Liver (tissue), 9 donors: Measurements from ENCODE around the gene MED16. TPM values are rescaled to one million over a fixed set of nuclear protein-coding genes. Genes with fewer than 3 reads are reported as not detected.

Source experiments
- DNase-seq: peaks from one replicate; pipeline ENCODE4 v3.0.0-alpha.2; 2017; ENCODE audit warnings: low spot score
- H3K27ac ChIP-seq, 2 donors: one replicate each; pipeline ENCODE4 v1.7.0; 2013; ENCODE audit warnings: inconsistent platforms in 2 of 2, low read length in 2 of 2, control low read depth in 1 of 2, low read depth in 1 of 2, mild to moderate bottlenecking in 1 of 2
- H3K27me3 ChIP-seq, 4 donors: one replicate each; pipeline versions ENCODE4 v1.6.1 to v1.7.0; 2013; ENCODE audit warnings: low read length in 3 of 4, inconsistent platforms in 1 of 4, mild to moderate bottlenecking in 1 of 4, moderate library complexity in 1 of 4; ENCODE audit not compliant: control insufficient read depth in 4 of 4, insufficient read depth in 4 of 4
- H3K36me3 ChIP-seq, 4 donors: one replicate each; pipeline versions ENCODE4 v1.6.1 to v1.7.0; 2013; ENCODE audit warnings: low read length in 3 of 4, mild to moderate bottlenecking in 3 of 4, low read depth in 1 of 4, moderate library complexity in 1 of 4; ENCODE audit not compliant: control insufficient read depth in 4 of 4, insufficient read depth in 3 of 4
- H3K4me1 ChIP-seq, 4 donors: one replicate each; pipeline versions ENCODE4 v1.6.1 to v1.7.0; 2013; ENCODE audit warnings: low read length in 3 of 4, mild to moderate bottlenecking in 3 of 4, moderate library complexity in 1 of 4; ENCODE audit not compliant: control insufficient read depth in 4 of 4, insufficient read depth in 4 of 4
- H3K4me3 ChIP-seq, 3 donors: one replicate each; pipeline versions ENCODE4 v1.6.1 to v1.7.0; 2013; ENCODE audit warnings: low read length in 3 of 3, control low read depth in 1 of 3, low read depth in 1 of 3, mild to moderate bottlenecking in 1 of 3
- H3K9ac ChIP-seq, 2 donors: one replicate each; pipeline ENCODE4 v1.7.0; 2013; ENCODE audit warnings: low read length in 2 of 2, mild to moderate bottlenecking in 2 of 2, moderate library complexity in 2 of 2, control low read depth in 1 of 2, low read depth in 1 of 2
- H3K9me3 ChIP-seq, 4 donors: one replicate each; pipeline versions ENCODE4 v1.6.1 to v1.7.0; 2013; ENCODE audit warnings: low read length in 3 of 4; ENCODE audit not compliant: control insufficient read depth in 4 of 4
- ATF3 ChIP-seq: IDR thresholded peaks from 2 replicates; pipeline ENCODE4 v1.6.1; 2016; ENCODE audit warnings: antibody characterized with exemption
- EGR1 ChIP-seq, 2 donors: IDR thresholded peaks; 2 replicates each; pipeline ENCODE4 v1.6.1; 2016 to 2018; ENCODE audit warnings: antibody characterized with exemption in 2 of 2, low read depth in 2 of 2
- FOXA1 ChIP-seq: IDR thresholded peaks from 2 replicates; pipeline ENCODE4 v1.6.1; 2016; ENCODE audit warnings: antibody characterized with exemption
- FOXA2 ChIP-seq: IDR thresholded peaks from 2 replicates; pipeline ENCODE4 v1.6.1; 2016; ENCODE audit warnings: antibody characterized with exemption
- GABPA ChIP-seq, 2 donors: IDR thresholded peaks in 1 of 2; conservative IDR thresholded peaks in 1 of 2; 2 replicates each; pipeline ENCODE4 v1.6.1; 2016; ENCODE audit warnings: antibody characterized with exemption in 2 of 2, mild to moderate bottlenecking in 1 of 2, moderate library complexity in 1 of 2
- HNF4A ChIP-seq, 2 donors: conservative IDR thresholded peaks; 2 replicates each; pipeline ENCODE4 v1.6.1; 2016; ENCODE audit warnings: antibody characterized with exemption in 2 of 2, mild to moderate bottlenecking in 2 of 2
- HNF4G ChIP-seq: IDR thresholded peaks from 2 replicates; pipeline ENCODE4 v1.6.1; 2016; ENCODE audit warnings: antibody characterized with exemption
- JUND ChIP-seq, 2 donors: IDR thresholded peaks; 2 replicates each; pipeline ENCODE4 v1.6.1; 2016; ENCODE audit warnings: antibody characterized with exemption in 2 of 2
- MAX ChIP-seq: IDR thresholded peaks from 2 replicates; pipeline ENCODE4 v1.6.1; 2016; ENCODE audit warnings: antibody characterized with exemption
- NR2F2 ChIP-seq: IDR thresholded peaks from 2 replicates; pipeline ENCODE4 v1.6.1; 2016; ENCODE audit warnings: antibody characterized with exemption
- RAD21 ChIP-seq, 2 donors: IDR thresholded peaks; 2 replicates each; pipeline ENCODE4 v1.6.1; 2016; ENCODE audit warnings: antibody characterized with exemption in 2 of 2, mild to moderate bottlenecking in 2 of 2
- RXRA ChIP-seq, 2 donors: IDR thresholded peaks; 2 replicates each; pipeline ENCODE4 v1.6.1; 2017 to 2018; ENCODE audit warnings: antibody characterized with exemption in 2 of 2, mild to moderate bottlenecking in 1 of 2
- SP1 ChIP-seq: IDR thresholded peaks from 2 replicates; pipeline ENCODE4 v1.6.1; 2018; ENCODE audit warnings: antibody characterized with exemption, mild to moderate bottlenecking
- TAF1 ChIP-seq: conservative IDR thresholded peaks from 2 replicates; pipeline ENCODE4 v1.6.1; 2016; ENCODE audit warnings: antibody characterized with exemption, mild to moderate bottlenecking
- YY1 ChIP-seq: IDR thresholded peaks from 2 replicates; pipeline ENCODE4 v1.6.1; 2016; ENCODE audit warnings: antibody characterized with exemption, mild to moderate bottlenecking
- ZBTB33 ChIP-seq: IDR thresholded peaks from 2 replicates; pipeline ENCODE4 v1.6.1; 2016; ENCODE audit warnings: antibody characterized with exemption
- WGBS: extraction: QIAGEN DNeasy Blood & Tissue Kit; methylation state at CpG from one replicate; pipeline ENCODE4 v1.1.7; 2013; 5-methylcytosine and 5-hydroxymethylcytosine counted together
- polyA plus RNA-seq, 2 donors: library from polyadenylated mRNA; stranded (reverse) in 1 of 2; unstranded in 1 of 2; fragments of 200-250 nt in 1 of 2; fragments of >200 nt in 1 of 2; fragmentation: Nextera tagmentation in 1 of 2; extraction: Ambion mirVana in 1 of 2; gene quantifications; one replicate each; pipeline versions ENCODE4 v1.2.1 to v1.2.3, GENCODE V29; 2013 to 2015
- total RNA-seq, 2 donors: library from RNA; depleted of rRNA; stranded (reverse); fragments of >200 nt; gene quantifications; one replicate each; pipeline ENCODE4 v1.2.3, GENCODE V29; 2014
- TF ChIP-seq, protein P1 (sequence below): fragments of 150-350 bp; IDR thresholded peaks from 2 replicates; pipeline ENCODE4 v1.5.1; 2017; ENCODE audit warnings: improper control_type of control experiment, low read depth, low read length; ENCODE audit not compliant: missing input control
- TF ChIP-seq, protein P2 (sequence below): IDR thresholded peaks from 2 replicates; pipeline ENCODE4 v1.6.1; 2016; ENCODE audit warnings: antibody characterized with exemption, mild to moderate bottlenecking
- donor health status: healthy.
- donor health status: healthy.
- donor health status: healthy.
- donor health status: healthy.
- donor health status: healthy.

Gene MED16
- total and polyA plus RNA-seq, 4 donors, result 30.6 to 50.5 (median 41.0) TPM

GRCh38 chr19:936175-936546, 43.2 kb upstream of the MED16 start:
- H3K9ac ChIP-seq, result no peak overlapping the region
- no peak overlapping the region for H3K27ac ChIP-seq
- TF ChIP-seq HNF4A (conservative IDR thresholded peaks at IDR 0.05) (no peak), MAX (no peak), ZBTB33 (no peak), RXRA (IDR thresholded peaks at IDR 0.05) (no peak), HNF4G (no peak), YY1 (no peak), SP1 (no peak), RAD21 (IDR thresholded peaks at IDR 0.05) (no peak), GABPA (IDR thresholded peaks at IDR 0.05 in 1 of 2, conservative IDR thresholded peaks at IDR 0.05 in 1 of 2) (no peak), EGR1 (IDR thresholded peaks at IDR 0.05; ENCODE audit: low read depth in 2 of 2) (no peak), FOXA1 (no peak), FOXA2 (no peak)
- TF ChIP-seq, protein P1, sequence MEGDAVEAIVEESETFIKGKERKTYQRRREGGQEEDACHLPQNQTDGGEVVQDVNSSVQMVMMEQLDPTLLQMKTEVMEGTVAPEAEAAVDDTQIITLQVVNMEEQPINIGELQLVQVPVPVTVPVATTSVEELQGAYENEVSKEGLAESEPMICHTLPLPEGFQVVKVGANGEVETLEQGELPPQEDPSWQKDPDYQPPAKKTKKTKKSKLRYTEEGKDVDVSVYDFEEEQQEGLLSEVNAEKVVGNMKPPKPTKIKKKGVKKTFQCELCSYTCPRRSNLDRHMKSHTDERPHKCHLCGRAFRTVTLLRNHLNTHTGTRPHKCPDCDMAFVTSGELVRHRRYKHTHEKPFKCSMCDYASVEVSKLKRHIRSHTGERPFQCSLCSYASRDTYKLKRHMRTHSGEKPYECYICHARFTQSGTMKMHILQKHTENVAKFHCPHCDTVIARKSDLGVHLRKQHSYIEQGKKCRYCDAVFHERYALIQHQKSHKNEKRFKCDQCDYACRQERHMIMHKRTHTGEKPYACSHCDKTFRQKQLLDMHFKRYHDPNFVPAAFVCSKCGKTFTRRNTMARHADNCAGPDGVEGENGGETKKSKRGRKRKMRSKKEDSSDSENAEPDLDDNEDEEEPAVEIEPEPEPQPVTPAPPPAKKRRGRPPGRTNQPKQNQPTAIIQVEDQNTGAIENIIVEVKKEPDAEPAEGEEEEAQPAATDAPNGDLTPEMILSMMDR, result no peak
- TF ChIP-seq, protein P2, sequence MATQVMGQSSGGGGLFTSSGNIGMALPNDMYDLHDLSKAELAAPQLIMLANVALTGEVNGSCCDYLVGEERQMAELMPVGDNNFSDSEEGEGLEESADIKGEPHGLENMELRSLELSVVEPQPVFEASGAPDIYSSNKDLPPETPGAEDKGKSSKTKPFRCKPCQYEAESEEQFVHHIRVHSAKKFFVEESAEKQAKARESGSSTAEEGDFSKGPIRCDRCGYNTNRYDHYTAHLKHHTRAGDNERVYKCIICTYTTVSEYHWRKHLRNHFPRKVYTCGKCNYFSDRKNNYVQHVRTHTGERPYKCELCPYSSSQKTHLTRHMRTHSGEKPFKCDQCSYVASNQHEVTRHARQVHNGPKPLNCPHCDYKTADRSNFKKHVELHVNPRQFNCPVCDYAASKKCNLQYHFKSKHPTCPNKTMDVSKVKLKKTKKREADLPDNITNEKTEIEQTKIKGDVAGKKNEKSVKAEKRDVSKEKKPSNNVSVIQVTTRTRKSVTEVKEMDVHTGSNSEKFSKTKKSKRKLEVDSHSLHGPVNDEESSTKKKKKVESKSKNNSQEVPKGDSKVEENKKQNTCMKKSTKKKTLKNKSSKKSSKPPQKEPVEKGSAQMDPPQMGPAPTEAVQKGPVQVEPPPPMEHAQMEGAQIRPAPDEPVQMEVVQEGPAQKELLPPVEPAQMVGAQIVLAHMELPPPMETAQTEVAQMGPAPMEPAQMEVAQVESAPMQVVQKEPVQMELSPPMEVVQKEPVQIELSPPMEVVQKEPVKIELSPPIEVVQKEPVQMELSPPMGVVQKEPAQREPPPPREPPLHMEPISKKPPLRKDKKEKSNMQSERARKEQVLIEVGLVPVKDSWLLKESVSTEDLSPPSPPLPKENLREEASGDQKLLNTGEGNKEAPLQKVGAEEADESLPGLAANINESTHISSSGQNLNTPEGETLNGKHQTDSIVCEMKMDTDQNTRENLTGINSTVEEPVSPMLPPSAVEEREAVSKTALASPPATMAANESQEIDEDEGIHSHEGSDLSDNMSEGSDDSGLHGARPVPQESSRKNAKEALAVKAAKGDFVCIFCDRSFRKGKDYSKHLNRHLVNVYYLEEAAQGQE, result no peak
- 96% methylated on average over 10 of the region's 10 CpGs for WGBS
- no peak overlapping the region for H3K4me3 ChIP-seq
- no peaks in the 10 kb centered on the region for H3K36me3 ChIP-seq
- no peaks in the 10 kb centered on the region for H3K27me3 ChIP-seq
- DNase-seq, result no peak
- peaks cover 28 to 64% (median 41%) of the 10 kb centered on the region in 4 donors for H3K4me1 ChIP-seq
- no peaks in the 10 kb centered on the region for H3K9me3 ChIP-seq

DNA sequence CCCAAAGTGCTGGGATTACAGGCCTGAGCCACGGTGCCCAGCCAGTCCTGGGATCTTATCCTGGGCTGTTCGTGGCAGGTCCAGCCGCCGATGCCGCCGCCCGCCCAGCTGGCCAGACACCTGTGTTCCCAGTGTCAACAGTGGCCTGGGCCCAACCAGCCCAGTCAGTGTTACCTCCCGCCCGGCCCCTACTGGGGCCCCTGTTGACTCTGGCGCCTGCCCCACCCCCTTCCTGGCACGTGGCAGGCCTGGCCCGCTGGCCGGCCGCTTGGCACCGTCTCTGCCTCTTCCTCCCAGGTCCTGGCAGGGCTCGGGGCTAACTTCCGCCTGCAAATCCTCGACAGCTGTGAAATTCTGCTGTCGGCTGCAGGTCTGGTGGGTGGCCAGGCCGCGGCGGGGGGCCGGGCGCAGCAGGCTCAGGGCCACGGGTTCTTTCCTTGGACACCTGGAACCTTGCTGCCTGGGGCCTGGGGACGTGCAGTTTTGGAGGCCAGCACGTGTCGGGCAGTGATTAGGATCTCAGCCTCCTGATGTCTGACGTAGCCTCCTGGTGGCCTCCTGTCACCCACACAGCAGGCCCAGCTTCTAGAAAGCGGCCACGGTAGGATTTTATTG, 42.0 kb upstream of the MED16 start:
- Histone ChIP-seq H3K27ac (peak overlapping the region; percentile 35 to 41), H3K27me3 (no peaks in the 10 kb centered on the region), H3K9ac (no peak overlapping the region), H3K4me3 (no peak overlapping the region), H3K9me3 (no peaks in the 10 kb centered on the region), H3K4me1 (peaks cover 23 to 52% (median 31%) of the 10 kb centered on the region in 4 donors), H3K36me3 (no peaks in the 10 kb centered on the region)
- 9% methylated on average over 31 of the region's 31 CpGs for WGBS
- DNase-seq, result no peak
- TF ChIP-seq FOXA1, result peak; percentile 97
- peak; percentile 70 to 97 for TF ChIP-seq EGR1 (IDR thresholded peaks at IDR 0.05; ENCODE audit: low read depth in 2 of 2)
- TF ChIP-seq ATF3, result no peak
- peak; percentile 84 for TF ChIP-seq SP1
- peak in 1 of 2 donors; percentile 83 for TF ChIP-seq JUND (IDR thresholded peaks at IDR 0.05)
- TF ChIP-seq TAF1, result no peak
- TF ChIP-seq FOXA2, result peak; percentile 97
- TF ChIP-seq RXRA (IDR thresholded peaks at IDR 0.05), result peak; percentile 75 to 91
- TF ChIP-seq NR2F2, result no peak
- TF ChIP-seq MAX, result peak; percentile 98
- peak; percentile 80 for TF ChIP-seq YY1
- no peak for TF ChIP-seq HNF4G
- TF ChIP-seq HNF4A (conservative IDR thresholded peaks at IDR 0.05), result peak in 1 of 2 donors; percentile 73
- peak; percentile 39 to 41 for TF ChIP-seq RAD21 (IDR thresholded peaks at IDR 0.05)
- no peak for TF ChIP-seq ZBTB33
- TF ChIP-seq GABPA (IDR thresholded peaks at IDR 0.05 in 1 of 2, conservative IDR thresholded peaks at IDR 0.05 in 1 of 2), result peak in 1 of 2 donors; percentile 80
- TF ChIP-seq, protein P1, result no peak
